HepG2 (cell line): ENCODE results near the gene NSL1. TPM values are rescaled to one million over a fixed set of nuclear protein-coding genes. Genes with fewer than 3 reads are reported as not detected.
A peak's percentile ranks its signal among the peaks of the same experiment; 100 is the strongest.

Source experiments
- ASH2L ChIP-seq: fragments of 300-600, 200-600 bp; sonication (generic); IDR thresholded peaks from 2 replicates; pipeline ENCODE4 v1.7.0; 2017; ENCODE audit warnings: low read depth, mild to moderate bottlenecking, moderate library complexity, mixed read lengths, low read length; ENCODE audit not compliant: insufficient read length
- CEBPB ChIP-seq: IDR thresholded peaks from 2 replicates; pipeline ENCODE4 v1.6.1; 2011; ENCODE audit warnings: low read depth, low read length, improper control_type of control experiment, borderline replicate concordance
- FOXO1 ChIP-seq: sonication (generic); formaldehyde crosslinking; IDR thresholded peaks from 2 replicates; pipeline ENCODE4 v1.4.0; 2020; ENCODE audit warnings: missing genetic modification reagents
- HMG20A ChIP-seq: IDR thresholded peaks from 2 replicates; pipeline ENCODE4 v1.6.1; 2016; ENCODE audit warnings: borderline replicate concordance
- HNF4A ChIP-seq: sonication (generic); formaldehyde crosslinking; IDR thresholded peaks from 2 replicates; pipeline ENCODE4 v1.4.0; 2020; ENCODE audit warnings: missing genetic modification reagents
- NR3C1 ChIP-seq: sonication (generic); formaldehyde crosslinking; IDR thresholded peaks from 2 replicates; pipeline ENCODE4 v1.4.0; 2020; ENCODE audit warnings: missing genetic modification reagents
- PHF21A ChIP-seq: sonication (generic); formaldehyde crosslinking; IDR thresholded peaks from 2 replicates; pipeline ENCODE4 v1.5.0; 2020; ENCODE audit warnings: mild to moderate bottlenecking, missing genetic modification reagents
- PPARG ChIP-seq: conservative IDR thresholded peaks from 2 replicates; pipeline ENCODE4 v1.6.1; 2016; ENCODE audit warnings: missing biosample characterization, missing genetic modification reagents
- SOX5 ChIP-seq: IDR thresholded peaks from 2 replicates; pipeline ENCODE4 v1.6.1; 2016; ENCODE audit warnings: borderline replicate concordance
- TAF15 ChIP-seq: fragments of 200-400 bp; formaldehyde crosslinking; IDR thresholded peaks from one replicate; pipeline ENCODE4 v1.6.1; 2018; ENCODE audit warnings: mild to moderate bottlenecking, low read depth, low read length; ENCODE audit not compliant: poor library complexity, severe bottlenecking
- ZNF138 ChIP-seq: sonication (generic); formaldehyde crosslinking; IDR thresholded peaks from 2 replicates; pipeline ENCODE4 v1.5.0; 2020; ENCODE audit warnings: mild to moderate bottlenecking, low read depth, missing genetic modification reagents
- ZNF160 ChIP-seq: sonication (generic); formaldehyde crosslinking; IDR thresholded peaks from 2 replicates; pipeline ENCODE4 v1.8.0; 2022; ENCODE audit warnings: mild to moderate bottlenecking, inconsistent platforms, missing genetic modification reagents
- ZNF556 ChIP-seq: sonication (generic); formaldehyde crosslinking; IDR thresholded peaks from 2 replicates; pipeline ENCODE4 v1.4.0; 2020; ENCODE audit warnings: mild to moderate bottlenecking, missing genetic modification reagents, borderline replicate concordance
- ZNF558 ChIP-seq: sonication (generic); formaldehyde crosslinking; IDR thresholded peaks from 2 replicates; pipeline ENCODE4 v1.9.0; 2022; ENCODE audit warnings: mild to moderate bottlenecking, missing genetic modification reagents, borderline replicate concordance
- ZNF607 ChIP-seq: sonication (generic); formaldehyde crosslinking; IDR thresholded peaks from 2 replicates; pipeline ENCODE4 v1.5.1; 2020; ENCODE audit warnings: missing genetic modification reagents, mild to moderate bottlenecking, borderline replicate concordance
- ZNF644 ChIP-seq: IDR thresholded peaks from 2 replicates; pipeline ENCODE4 v1.6.1; 2016; ENCODE audit warnings: low read depth
- polyA plus RNA-seq, 8 experiments: library from polyadenylated mRNA; depleted of rRNA in 3 of 8; stranded (reverse) in 7 of 8; unstranded in 1 of 8; fragments of >200 nt; fragmentation: Illumina TruSeq in 4 of 8; extraction: Trizol in 4 of 8; gene quantifications; 2 replicates each; pipeline versions ENCODE4 v1.2.1 to v1.2.3, GENCODE V29; 2011 to 2016; ENCODE audit warnings: low read depth in 4 of 8, missing spikeins in 1 of 8, mixed read lengths in 1 of 8; ENCODE audit not compliant: insufficient read depth in 1 of 8
- total RNA-seq, 5 experiments: library from RNA; depleted of rRNA; stranded (reverse); fragments of >200 nt; fragmentation: Illumina TruSeq; extraction: Trizol; gene quantifications; 2 replicates each; pipeline ENCODE4 v1.2.3, GENCODE V29; 2016; ENCODE audit warnings: low read depth in 1 of 5
- TF ChIP-seq, protein P1 (sequence below): sonication (generic); formaldehyde crosslinking; IDR thresholded peaks from 2 replicates; pipeline ENCODE4 v1.5.0; 2020; ENCODE audit warnings: mild to moderate bottlenecking, missing genetic modification reagents, borderline replicate concordance
- TF ChIP-seq, protein P2 (sequence below): sonication (generic); formaldehyde crosslinking; IDR thresholded peaks from 2 replicates; pipeline ENCODE4 v1.4.0; 2020; ENCODE audit warnings: missing genetic modification reagents
- TF ChIP-seq, protein P3 (sequence below): sonication (generic); formaldehyde crosslinking; IDR thresholded peaks from 2 replicates; pipeline ENCODE4 v1.4.0; 2020; ENCODE audit warnings: mild to moderate bottlenecking, missing genetic modification reagents
- TF ChIP-seq, protein P4 (sequence below): sonication (generic); formaldehyde crosslinking; IDR thresholded peaks from 2 replicates; pipeline ENCODE4 v1.5.0; 2020; ENCODE audit warnings: mild to moderate bottlenecking, missing genetic modification reagents
- TF ChIP-seq, protein P5 (sequence below): IDR thresholded peaks from 2 replicates; pipeline ENCODE4 v1.6.1; 2016; ENCODE audit warnings: low read depth, control low read depth

Gene NSL1
- total and polyA plus RNA-seq, 2 of the 13 experiments (the other 11 are each of a cell fraction or from before 2014, with no cell fraction given) = 34.5 to 77.4 TPM

DNA sequence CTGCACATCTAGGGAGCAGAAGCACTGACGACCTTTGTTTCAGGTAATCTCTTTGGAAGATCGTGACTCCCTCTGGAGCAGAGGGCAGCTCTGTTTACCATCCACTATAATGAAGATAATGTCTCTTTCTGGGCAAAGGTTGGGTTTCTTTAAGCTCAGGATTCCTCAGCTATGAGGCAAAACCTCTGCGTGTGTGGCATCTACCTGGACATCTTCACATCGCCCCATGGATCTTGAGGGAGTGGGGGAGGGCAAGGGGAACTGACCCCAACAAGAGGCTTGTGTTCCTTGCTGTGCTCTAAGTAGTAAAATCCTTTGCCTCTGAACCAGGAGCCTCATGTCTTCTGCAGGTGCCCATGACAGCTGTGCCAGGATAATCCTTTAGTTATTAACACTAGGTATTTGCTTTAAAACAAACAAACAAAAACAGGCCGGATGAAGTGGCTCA, 36.3 kb upstream of the NSL1 start (continued):
- TF ChIP-seq ZNF138 (CRISPR knock-in tag) (no peak), ZNF556 (CRISPR knock-in tag) (peak; percentile 18; the same call in 1 of the 2 replicates), HNF4A (peak; percentile 89), ZNF644 (CRISPR knock-in tag) (peak; percentile 48; the same call in 1 of the 2 replicates), SOX5 (CRISPR knock-in tag) (peak; percentile 78; the same call in 1 of the 2 replicates), ZNF607 (CRISPR knock-in tag) (no peak), PPARG (peak; percentile 99), ZNF558 (no peak), PHF21A (peak; percentile 79; the same call in 1 of the 2 replicates), NR3C1 (CRISPR knock-in tag) (no peak), CEBPB (no peak), FOXO1 (CRISPR knock-in tag) (peak; percentile 78; the same call in 1 of the 2 replicates), HMG20A (CRISPR knock-in tag) (peak; percentile 72; the same call in 1 of the 2 replicates), TAF15 (no peak), ZNF160 (CRISPR knock-in tag) (peak; percentile 58; the same call in 1 of the 2 replicates), ASH2L (peak; percentile 61)
- TF ChIP-seq, protein P1, sequence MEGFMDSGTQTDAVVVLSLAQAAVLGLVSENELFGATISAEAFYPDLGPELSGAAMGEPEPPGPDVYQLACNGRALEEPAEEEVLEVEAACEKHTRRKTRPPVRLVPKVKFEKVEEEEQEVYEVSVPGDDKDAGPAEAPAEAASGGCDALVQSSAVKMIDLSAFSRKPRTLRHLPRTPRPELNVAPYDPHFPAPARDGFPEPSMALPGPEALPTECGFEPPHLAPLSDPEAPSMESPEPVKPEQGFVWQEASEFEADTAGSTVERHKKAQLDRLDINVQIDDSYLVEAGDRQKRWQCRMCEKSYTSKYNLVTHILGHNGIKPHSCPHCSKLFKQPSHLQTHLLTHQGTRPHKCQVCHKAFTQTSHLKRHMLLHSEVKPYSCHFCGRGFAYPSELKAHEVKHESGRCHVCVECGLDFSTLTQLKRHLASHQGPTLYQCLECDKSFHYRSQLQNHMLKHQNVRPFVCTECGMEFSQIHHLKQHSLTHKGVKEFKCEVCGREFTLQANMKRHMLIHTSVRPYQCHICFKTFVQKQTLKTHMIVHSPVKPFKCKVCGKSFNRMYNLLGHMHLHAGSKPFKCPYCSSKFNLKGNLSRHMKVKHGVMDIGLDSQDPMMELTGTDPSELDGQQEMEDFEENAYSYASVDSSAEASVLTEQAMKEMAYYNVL (CRISPR knock-in tag) = peak; percentile 18; the same call in 1 of the 2 replicates
- TF ChIP-seq, protein P2, sequence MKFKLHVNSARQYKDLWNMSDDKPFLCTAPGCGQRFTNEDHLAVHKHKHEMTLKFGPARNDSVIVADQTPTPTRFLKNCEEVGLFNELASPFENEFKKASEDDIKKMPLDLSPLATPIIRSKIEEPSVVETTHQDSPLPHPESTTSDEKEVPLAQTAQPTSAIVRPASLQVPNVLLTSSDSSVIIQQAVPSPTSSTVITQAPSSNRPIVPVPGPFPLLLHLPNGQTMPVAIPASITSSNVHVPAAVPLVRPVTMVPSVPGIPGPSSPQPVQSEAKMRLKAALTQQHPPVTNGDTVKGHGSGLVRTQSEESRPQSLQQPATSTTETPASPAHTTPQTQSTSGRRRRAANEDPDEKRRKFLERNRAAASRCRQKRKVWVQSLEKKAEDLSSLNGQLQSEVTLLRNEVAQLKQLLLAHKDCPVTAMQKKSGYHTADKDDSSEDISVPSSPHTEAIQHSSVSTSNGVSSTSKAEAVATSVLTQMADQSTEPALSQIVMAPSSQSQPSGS = peak; percentile 78
- TF ChIP-seq, protein P3, sequence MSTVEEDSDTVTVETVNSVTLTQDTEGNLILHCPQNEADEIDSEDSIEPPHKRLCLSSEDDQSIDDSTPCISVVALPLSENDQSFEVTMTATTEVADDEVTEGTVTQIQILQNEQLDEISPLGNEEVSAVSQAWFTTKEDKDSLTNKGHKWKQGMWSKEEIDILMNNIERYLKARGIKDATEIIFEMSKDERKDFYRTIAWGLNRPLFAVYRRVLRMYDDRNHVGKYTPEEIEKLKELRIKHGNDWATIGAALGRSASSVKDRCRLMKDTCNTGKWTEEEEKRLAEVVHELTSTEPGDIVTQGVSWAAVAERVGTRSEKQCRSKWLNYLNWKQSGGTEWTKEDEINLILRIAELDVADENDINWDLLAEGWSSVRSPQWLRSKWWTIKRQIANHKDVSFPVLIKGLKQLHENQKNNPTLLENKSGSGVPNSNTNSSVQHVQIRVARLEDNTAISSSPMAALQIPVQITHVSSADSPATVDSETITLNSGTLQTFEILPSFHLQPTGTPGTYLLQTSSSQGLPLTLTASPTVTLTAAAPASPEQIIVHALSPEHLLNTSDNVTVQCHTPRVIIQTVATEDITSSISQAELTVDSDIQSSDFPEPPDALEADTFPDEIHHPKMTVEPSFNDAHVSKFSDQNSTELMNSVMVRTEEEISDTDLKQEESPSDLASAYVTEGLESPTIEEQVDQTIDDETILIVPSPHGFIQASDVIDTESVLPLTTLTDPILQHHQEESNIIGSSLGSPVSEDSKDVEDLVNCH (CRISPR knock-in tag) = no peak
- TF ChIP-seq, protein P4, sequence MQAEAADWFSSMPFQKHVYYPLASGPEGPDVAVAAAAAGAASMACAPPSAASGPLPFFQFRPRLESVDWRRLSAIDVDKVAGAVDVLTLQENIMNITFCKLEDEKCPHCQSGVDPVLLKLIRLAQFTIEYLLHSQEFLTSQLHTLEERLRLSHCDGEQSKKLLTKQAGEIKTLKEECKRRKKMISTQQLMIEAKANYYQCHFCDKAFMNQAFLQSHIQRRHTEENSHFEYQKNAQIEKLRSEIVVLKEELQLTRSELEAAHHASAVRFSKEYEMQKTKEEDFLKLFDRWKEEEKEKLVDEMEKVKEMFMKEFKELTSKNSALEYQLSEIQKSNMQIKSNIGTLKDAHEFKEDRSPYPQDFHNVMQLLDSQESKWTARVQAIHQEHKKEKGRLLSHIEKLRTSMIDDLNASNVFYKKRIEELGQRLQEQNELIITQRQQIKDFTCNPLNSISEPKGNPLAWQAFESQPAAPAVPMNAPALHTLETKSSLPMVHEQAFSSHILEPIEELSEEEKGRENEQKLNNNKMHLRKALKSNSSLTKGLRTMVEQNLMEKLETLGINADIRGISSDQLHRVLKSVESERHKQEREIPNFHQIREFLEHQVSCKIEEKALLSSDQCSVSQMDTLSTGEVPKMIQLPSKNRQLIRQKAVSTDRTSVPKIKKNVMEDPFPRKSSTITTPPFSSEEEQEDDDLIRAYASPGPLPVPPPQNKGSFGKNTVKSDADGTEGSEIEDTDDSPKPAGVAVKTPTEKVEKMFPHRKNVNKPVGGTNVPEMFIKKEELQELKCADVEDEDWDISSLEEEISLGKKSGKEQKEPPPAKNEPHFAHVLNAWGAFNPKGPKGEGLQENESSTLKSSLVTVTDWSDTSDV (CRISPR knock-in tag) = no peak
- TF ChIP-seq, protein P5, sequence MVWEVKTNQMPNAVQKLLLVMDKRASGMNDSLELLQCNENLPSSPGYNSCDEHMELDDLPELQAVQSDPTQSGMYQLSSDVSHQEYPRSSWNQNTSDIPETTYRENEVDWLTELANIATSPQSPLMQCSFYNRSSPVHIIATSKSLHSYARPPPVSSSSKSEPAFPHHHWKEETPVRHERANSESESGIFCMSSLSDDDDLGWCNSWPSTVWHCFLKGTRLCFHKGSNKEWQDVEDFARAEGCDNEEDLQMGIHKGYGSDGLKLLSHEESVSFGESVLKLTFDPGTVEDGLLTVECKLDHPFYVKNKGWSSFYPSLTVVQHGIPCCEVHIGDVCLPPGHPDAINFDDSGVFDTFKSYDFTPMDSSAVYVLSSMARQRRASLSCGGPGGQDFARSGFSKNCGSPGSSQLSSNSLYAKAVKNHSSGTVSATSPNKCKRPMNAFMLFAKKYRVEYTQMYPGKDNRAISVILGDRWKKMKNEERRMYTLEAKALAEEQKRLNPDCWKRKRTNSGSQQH (CRISPR knock-in tag) = no peak
